Measurements from ENCODE around the gene CYBB.

CYBB gene

GRCh38 chrX:37783305-37783704 lies 3.4 kb downstream of the CYBB start:
- H3K27me3 ChIP-seq (ENCODE audit: control insufficient read depth, insufficient read depth, low read length) = no peaks in the 10 kb centered on the region
- H3K4me3 ChIP-seq (ENCODE audit: low read depth, low read length) = no peak overlapping the region
- no peak overlapping the region for H3K9ac ChIP-seq (ENCODE audit: low read depth, low read length)
- no peaks in the 10 kb centered on the region for H3K4me1 ChIP-seq (ENCODE audit: control insufficient read depth, insufficient read depth, low read length)
- no peaks in the 10 kb centered on the region for H3K36me3 ChIP-seq (ENCODE audit: control insufficient read depth, insufficient read depth, low read length)
- no peak overlapping the region for H3K27ac ChIP-seq (ENCODE audit: low read depth, low read length)
- no peaks in the 10 kb centered on the region for H3K9me3 ChIP-seq (ENCODE audit: control insufficient read depth, insufficient read depth, low read length)

GRCh38 chrX:37785569-37785968 lies 5.7 kb downstream of the CYBB start:
- no peak overlapping the region for H3K9ac ChIP-seq (ENCODE audit: low read depth, low read length)
- H3K4me3 ChIP-seq (ENCODE audit: low read depth, low read length) = no peak overlapping the region
- no peaks in the 10 kb centered on the region for H3K36me3 ChIP-seq (ENCODE audit: control insufficient read depth, insufficient read depth, low read length)
- H3K4me1 ChIP-seq (ENCODE audit: control insufficient read depth, insufficient read depth, low read length) = no peaks in the 10 kb centered on the region
- no peak overlapping the region for H3K27ac ChIP-seq (ENCODE audit: low read depth, low read length)
- no peaks in the 10 kb centered on the region for H3K27me3 ChIP-seq (ENCODE audit: control insufficient read depth, insufficient read depth, low read length)
- H3K9me3 ChIP-seq (ENCODE audit: control insufficient read depth, insufficient read depth, low read length) = no peaks in the 10 kb centered on the region

- H3K27me3 ChIP-seq (ENCODE audit: control insufficient read depth, insufficient read depth, low read length) = no peaks in the 10 kb centered on the region
- H3K9me3 ChIP-seq (ENCODE audit: control insufficient read depth, insufficient read depth, low read length) = no peaks in the 10 kb centered on the region
- no peaks in the 10 kb centered on the region for H3K4me1 ChIP-seq (ENCODE audit: control insufficient read depth, insufficient read depth, low read length)
- H3K27ac ChIP-seq (ENCODE audit: low read depth, low read length) = no peak overlapping the region
- no peak overlapping the region for H3K4me3 ChIP-seq (ENCODE audit: low read depth, low read length)
- H3K36me3 ChIP-seq (ENCODE audit: control insufficient read depth, insufficient read depth, low read length) = no peaks in the 10 kb centered on the region
- H3K9ac ChIP-seq (ENCODE audit: low read depth, low read length) = no peak overlapping the region
These were observed 7.0 kb downstream of the CYBB start for GRCh38 chrX:37786624-37787422.

GRCh38 chrX:37787423-37787869 lies 7.6 kb downstream of the CYBB start:
- H3K9ac ChIP-seq (ENCODE audit: low read depth, low read length) = no peak overlapping the region
- H3K36me3 ChIP-seq (ENCODE audit: control insufficient read depth, insufficient read depth, low read length) = no peaks in the 10 kb centered on the region
- H3K9me3 ChIP-seq (ENCODE audit: control insufficient read depth, insufficient read depth, low read length) = no peaks in the 10 kb centered on the region
- H3K4me3 ChIP-seq (ENCODE audit: low read depth, low read length) = no peak overlapping the region
- no peak overlapping the region for H3K27ac ChIP-seq (ENCODE audit: low read depth, low read length)
- H3K4me1 ChIP-seq (ENCODE audit: control insufficient read depth, insufficient read depth, low read length) = no peaks in the 10 kb centered on the region
- H3K27me3 ChIP-seq (ENCODE audit: control insufficient read depth, insufficient read depth, low read length) = no peaks in the 10 kb centered on the region

GRCh38 chrX:37796310-37796709 lies 16.5 kb downstream of the CYBB start:
- Histone ChIP-seq H3K36me3 (ENCODE audit: control insufficient read depth, insufficient read depth, low read length) (no peaks in the 10 kb centered on the region), H3K27ac (ENCODE audit: low read depth, low read length) (no peak overlapping the region)

GRCh38 chrX:37796805-37797204 lies 16.9 kb downstream of the CYBB start:
- no peaks in the 10 kb centered on the region for H3K36me3 ChIP-seq (ENCODE audit: control insufficient read depth, insufficient read depth, low read length)
- no peak overlapping the region for H3K27ac ChIP-seq (ENCODE audit: low read depth, low read length)
- no peaks in the 10 kb centered on the region for H3K9me3 ChIP-seq (ENCODE audit: control insufficient read depth, insufficient read depth, low read length)
- H3K9ac ChIP-seq (ENCODE audit: low read depth, low read length) = no peak overlapping the region
- H3K27me3 ChIP-seq (ENCODE audit: control insufficient read depth, insufficient read depth, low read length) = peaks cover 3% of the 10 kb centered on the region
- H3K4me1 ChIP-seq (ENCODE audit: control insufficient read depth, insufficient read depth, low read length) = no peaks in the 10 kb centered on the region
- no peak overlapping the region for H3K4me3 ChIP-seq (ENCODE audit: low read depth, low read length)

More at GRCh38 chrX:37796310-37796709, 16.5 kb downstream of the CYBB start:
- Histone ChIP-seq H3K4me3 (ENCODE audit: low read depth, low read length) (no peak overlapping the region), H3K9me3 (ENCODE audit: control insufficient read depth, insufficient read depth, low read length) (no peaks in the 10 kb centered on the region), H3K4me1 (ENCODE audit: control insufficient read depth, insufficient read depth, low read length) (no peaks in the 10 kb centered on the region), H3K27me3 (ENCODE audit: control insufficient read depth, insufficient read depth, low read length) (peaks cover 3% of the 10 kb centered on the region), H3K9ac (ENCODE audit: low read depth, low read length) (no peak overlapping the region)

GRCh38 chrX:37799936-37800335 lies 20.1 kb downstream of the CYBB start:
- Histone ChIP-seq H3K4me3 (ENCODE audit: low read depth, low read length) (no peak overlapping the region), H3K27me3 (ENCODE audit: control insufficient read depth, insufficient read depth, low read length) (no peaks in the 10 kb centered on the region; the same call in none of the 2 replicates), H3K4me1 (ENCODE audit: control insufficient read depth, insufficient read depth, low read length) (no peaks in the 10 kb centered on the region), H3K9ac (ENCODE audit: low read depth, low read length) (no peak overlapping the region), H3K9me3 (ENCODE audit: control insufficient read depth, insufficient read depth, low read length) (no peaks in the 10 kb centered on the region), H3K27ac (ENCODE audit: low read depth, low read length) (no peak overlapping the region), H3K36me3 (ENCODE audit: control insufficient read depth, insufficient read depth, low read length) (no peaks in the 10 kb centered on the region)

- no peaks in the 10 kb centered on the region for H3K36me3 ChIP-seq (ENCODE audit: control insufficient read depth, insufficient read depth, low read length)
- H3K4me3 ChIP-seq (ENCODE audit: low read depth, low read length) = no peak overlapping the region
- no peak overlapping the region for H3K27ac ChIP-seq (ENCODE audit: low read depth, low read length)
- no peaks in the 10 kb centered on the region; the same call in 1 of the 2 replicates for H3K27me3 ChIP-seq (ENCODE audit: control insufficient read depth, insufficient read depth, low read length)
- H3K9ac ChIP-seq (ENCODE audit: low read depth, low read length) = no peak overlapping the region
- no peaks in the 10 kb centered on the region for H3K9me3 ChIP-seq (ENCODE audit: control insufficient read depth, insufficient read depth, low read length)
- no peaks in the 10 kb centered on the region for H3K4me1 ChIP-seq (ENCODE audit: control insufficient read depth, insufficient read depth, low read length)
These were observed 20.9 kb downstream of the CYBB start for GRCh38 chrX:37800717-37801116.

- Histone ChIP-seq H3K4me1 (ENCODE audit: control insufficient read depth, insufficient read depth, low read length) (no peaks in the 10 kb centered on the region), H3K9me3 (ENCODE audit: control insufficient read depth, insufficient read depth, low read length) (no peaks in the 10 kb centered on the region), H3K27ac (ENCODE audit: low read depth, low read length) (no peak overlapping the region), H3K27me3 (ENCODE audit: control insufficient read depth, insufficient read depth, low read length) (no peaks in the 10 kb centered on the region; the same call in 1 of the 2 replicates), H3K9ac (ENCODE audit: low read depth, low read length) (no peak overlapping the region), H3K4me3 (ENCODE audit: low read depth, low read length) (no peak overlapping the region), H3K36me3 (ENCODE audit: control insufficient read depth, insufficient read depth, low read length) (no peaks in the 10 kb centered on the region)
These were observed 22.2 kb downstream of the CYBB start for GRCh38 chrX:37802028-37802427.

GRCh38 chrX:37803057-37803456 lies 23.2 kb downstream of the CYBB start:
- H3K9ac ChIP-seq (ENCODE audit: low read depth, low read length) = no peak overlapping the region
- H3K4me3 ChIP-seq (ENCODE audit: low read depth, low read length) = no peak overlapping the region
- no peak overlapping the region for H3K27ac ChIP-seq (ENCODE audit: low read depth, low read length)
- H3K27me3 ChIP-seq (ENCODE audit: control insufficient read depth, insufficient read depth, low read length) = no peaks in the 10 kb centered on the region; the same call in 1 of the 2 replicates
- H3K36me3 ChIP-seq (ENCODE audit: control insufficient read depth, insufficient read depth, low read length) = no peaks in the 10 kb centered on the region
- H3K4me1 ChIP-seq (ENCODE audit: control insufficient read depth, insufficient read depth, low read length) = no peaks in the 10 kb centered on the region
- no peaks in the 10 kb centered on the region for H3K9me3 ChIP-seq (ENCODE audit: control insufficient read depth, insufficient read depth, low read length)

- H3K9ac ChIP-seq (ENCODE audit: low read depth, low read length) = no peak overlapping the region
- H3K36me3 ChIP-seq (ENCODE audit: control insufficient read depth, insufficient read depth, low read length) = no peaks in the 10 kb centered on the region
- no peak overlapping the region for H3K27ac ChIP-seq (ENCODE audit: low read depth, low read length)
- no peak overlapping the region for H3K4me3 ChIP-seq (ENCODE audit: low read depth, low read length)
- H3K27me3 ChIP-seq (ENCODE audit: control insufficient read depth, insufficient read depth, low read length) = no peaks in the 10 kb centered on the region
- H3K4me1 ChIP-seq (ENCODE audit: control insufficient read depth, insufficient read depth, low read length) = no peaks in the 10 kb centered on the region
- H3K9me3 ChIP-seq (ENCODE audit: control insufficient read depth, insufficient read depth, low read length) = no peaks in the 10 kb centered on the region
These were observed 30.1 kb downstream of the CYBB start for GRCh38 chrX:37809970-37810369.

Data from HUES48 (cell line).